C4-2B (cell line): ENCODE data around the gene LONRF2.

Experiments
- CTCF ChIP-seq: fragments of 450-650 bp; conservative IDR thresholded peaks from 2 replicates; pipeline ENCODE4 v1.5.1; 2017; ENCODE audit warnings: mild to moderate bottlenecking
- ZFX ChIP-seq: fragments of 450-650 bp; IDR thresholded peaks from 2 replicates; pipeline ENCODE4 v1.6.1; 2017

- TF ChIP-seq CTCF (no peak), ZFX (no peak)
Measured at GRCh38 chr2:100279586-100280534, 42.4 kb downstream of the LONRF2 start.
